ENCODE measurements around the gene KRT2. TPM values are rescaled to one million over a fixed set of nuclear protein-coding genes. Genes with fewer than 3 reads are reported as not detected.

Gene KRT2
- total and polyA plus RNA-seq, 12 donors: 0.16 TPM; not detected in 11

DNA sequence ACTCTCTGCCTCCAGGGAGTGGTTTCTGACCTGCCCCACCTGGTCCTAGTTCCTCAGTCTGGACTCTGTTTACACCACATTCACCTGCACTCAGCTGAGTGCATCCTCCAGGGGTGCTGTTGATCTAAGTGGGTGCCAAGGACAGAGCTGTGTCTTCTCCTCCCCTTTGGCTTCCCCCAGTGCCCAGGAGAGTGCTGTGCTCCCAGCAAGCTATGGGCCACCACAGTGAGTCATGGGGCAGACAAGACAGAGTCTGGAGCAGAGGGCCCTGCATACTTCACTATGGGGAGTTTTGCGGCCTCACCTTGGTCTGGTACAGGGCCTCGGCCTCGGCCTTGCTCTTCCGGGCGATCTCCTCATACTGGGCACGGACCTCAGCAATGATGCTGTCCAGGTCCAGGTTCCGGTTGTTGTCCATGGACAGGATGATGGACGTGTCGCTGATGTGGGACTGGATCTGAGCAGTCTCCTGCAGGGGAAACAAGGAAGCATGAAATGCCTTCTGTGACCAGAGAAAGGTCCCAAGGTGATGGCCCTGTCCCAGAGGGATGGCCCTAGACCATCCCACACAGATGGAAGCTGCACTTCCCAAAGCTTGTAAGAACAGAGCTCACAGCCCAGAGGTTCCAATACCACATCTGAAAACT is 38.5 kb downstream of the KRT2 start:
- intact Hi-C loops (cut with DNase I): no loop called here
- WGBS, 4 donors: 91 to 100% (median 93%) methylated on average over 3 to 9 of the region's 9 CpGs
- H3K27me3 ChIP-seq: peaks cover 3% of the 10 kb centered on the region
- DNase-seq: no peak
- TF ChIP-seq POLR2A (IDR thresholded peaks at IDR 0.05): no peak
- H3K4me3 ChIP-seq: no peak overlapping the region
- no peaks in the 10 kb centered on the region for H3K9me3 ChIP-seq (replicated peaks in 1 of 3)
- H3K4me1 ChIP-seq (replicated peaks in 1 of 2): no peaks in the 10 kb centered on the region
- no peaks in the 10 kb centered on the region for H3K36me3 ChIP-seq (replicated peaks in 1 of 2)
- no peak overlapping the region for H3K27ac ChIP-seq

DNA sequence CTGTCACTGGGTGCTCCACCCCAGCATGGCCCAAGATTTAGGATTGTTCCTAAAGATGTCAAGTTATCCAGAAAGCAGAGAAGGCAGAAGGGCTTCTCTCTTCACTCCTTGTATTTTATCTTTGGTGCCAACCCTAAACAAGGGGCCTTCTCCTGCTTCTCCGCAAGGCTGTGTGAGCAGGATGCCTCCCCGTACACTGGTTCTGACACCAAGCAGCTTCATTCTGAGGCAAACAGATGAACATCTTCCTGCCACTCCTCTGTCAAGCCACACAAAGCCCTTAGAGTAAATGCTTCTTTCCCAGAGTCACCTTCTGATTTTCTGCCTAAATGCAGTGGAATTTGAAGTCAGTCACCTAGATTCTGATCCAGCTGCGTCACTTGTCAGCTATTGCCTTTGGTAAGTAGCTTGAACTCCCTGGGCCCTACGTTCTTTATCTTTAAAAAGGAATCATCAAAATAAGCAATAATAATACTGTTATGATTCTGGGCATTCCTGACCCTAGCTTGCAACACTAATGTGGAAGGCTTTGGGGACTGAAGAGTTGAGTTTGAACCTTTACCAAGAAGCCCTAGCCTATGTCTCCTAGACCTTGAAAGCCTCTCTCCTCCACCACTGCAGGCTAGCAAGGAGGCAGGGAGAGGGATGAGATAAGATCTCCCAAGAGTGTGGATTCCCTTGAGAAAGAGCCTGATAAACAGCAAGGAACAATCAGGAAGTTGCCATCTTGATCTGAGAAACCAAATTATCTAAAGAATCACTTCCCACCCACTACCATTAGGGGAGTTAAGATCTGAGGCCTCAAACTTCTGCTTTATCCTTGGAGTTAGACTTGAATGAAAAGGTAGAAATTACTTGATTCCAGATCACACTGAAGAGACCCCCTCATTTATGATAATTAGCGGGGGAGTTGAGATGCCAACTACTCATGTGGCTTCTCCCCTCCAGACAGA is 39.3 kb downstream of the KRT2 start:
- WGBS, 4 donors: 70 to 90% (median 82%) methylated on average over 5 of the region's 5 CpGs
- peak in 1 of 7 donors; percentile 11 for DNase-seq
- TF ChIP-seq, protein P1, sequence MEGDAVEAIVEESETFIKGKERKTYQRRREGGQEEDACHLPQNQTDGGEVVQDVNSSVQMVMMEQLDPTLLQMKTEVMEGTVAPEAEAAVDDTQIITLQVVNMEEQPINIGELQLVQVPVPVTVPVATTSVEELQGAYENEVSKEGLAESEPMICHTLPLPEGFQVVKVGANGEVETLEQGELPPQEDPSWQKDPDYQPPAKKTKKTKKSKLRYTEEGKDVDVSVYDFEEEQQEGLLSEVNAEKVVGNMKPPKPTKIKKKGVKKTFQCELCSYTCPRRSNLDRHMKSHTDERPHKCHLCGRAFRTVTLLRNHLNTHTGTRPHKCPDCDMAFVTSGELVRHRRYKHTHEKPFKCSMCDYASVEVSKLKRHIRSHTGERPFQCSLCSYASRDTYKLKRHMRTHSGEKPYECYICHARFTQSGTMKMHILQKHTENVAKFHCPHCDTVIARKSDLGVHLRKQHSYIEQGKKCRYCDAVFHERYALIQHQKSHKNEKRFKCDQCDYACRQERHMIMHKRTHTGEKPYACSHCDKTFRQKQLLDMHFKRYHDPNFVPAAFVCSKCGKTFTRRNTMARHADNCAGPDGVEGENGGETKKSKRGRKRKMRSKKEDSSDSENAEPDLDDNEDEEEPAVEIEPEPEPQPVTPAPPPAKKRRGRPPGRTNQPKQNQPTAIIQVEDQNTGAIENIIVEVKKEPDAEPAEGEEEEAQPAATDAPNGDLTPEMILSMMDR (IDR thresholded peaks at IDR 0.05): no peak
- no peak for TF ChIP-seq POLR2A (IDR thresholded peaks at IDR 0.05)
- intact Hi-C loops (cut with DNase I): no loop called here
- Histone ChIP-seq H3K4me1 (replicated peaks in 1 of 2) (no peaks in the 10 kb centered on the region), H3K4me3 (no peak overlapping the region), H3K36me3 (replicated peaks in 1 of 2) (no peaks in the 10 kb centered on the region), H3K9me3 (replicated peaks in 1 of 3) (no peaks in the 10 kb centered on the region), H3K27me3 (peaks cover 4% of the 10 kb centered on the region), H3K27ac (no peak overlapping the region)

DNA sequence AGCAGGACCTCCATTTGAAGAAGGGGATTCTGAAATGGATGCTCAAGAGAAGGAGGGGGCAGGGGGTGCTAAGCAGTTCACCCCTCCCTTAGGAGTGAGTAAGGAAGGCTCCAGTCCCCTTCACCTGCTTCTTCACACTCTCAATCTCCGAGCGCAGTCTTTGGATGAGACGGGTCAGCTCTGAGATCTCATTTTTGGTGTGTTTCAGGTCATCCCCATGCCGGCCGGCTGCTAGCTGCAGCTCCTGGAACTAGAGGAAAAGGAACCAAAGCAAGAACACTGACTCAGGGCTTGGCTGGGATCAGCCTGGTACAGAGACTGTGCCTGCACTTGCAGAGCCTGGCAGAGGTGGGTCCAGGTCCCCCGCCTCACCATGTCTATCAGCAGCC is 40.9 kb downstream of the KRT2 start:
- H3K4me1 ChIP-seq (replicated peaks in 1 of 2): no peaks in the 10 kb centered on the region
- no peak overlapping the region for H3K27ac ChIP-seq
- intact Hi-C loops (cut with DNase I): no loop called here
- no peaks in the 10 kb centered on the region for H3K36me3 ChIP-seq (replicated peaks in 1 of 2)
- no peak overlapping the region for H3K4me3 ChIP-seq
- H3K9me3 ChIP-seq (replicated peaks in 1 of 3): no peaks in the 10 kb centered on the region
- no peak for TF ChIP-seq POLR2A (IDR thresholded peaks at IDR 0.05)
- TF ChIP-seq, protein P1 (IDR thresholded peaks at IDR 0.05): no peak
- DNase-seq: peak in 1 of 7 donors; percentile 1
- 79 to 85% (median 84%) methylated on average over 6 of the region's 6 CpGs for WGBS, 4 donors
- peaks cover 4% of the 10 kb centered on the region for H3K27me3 ChIP-seq

DNA sequence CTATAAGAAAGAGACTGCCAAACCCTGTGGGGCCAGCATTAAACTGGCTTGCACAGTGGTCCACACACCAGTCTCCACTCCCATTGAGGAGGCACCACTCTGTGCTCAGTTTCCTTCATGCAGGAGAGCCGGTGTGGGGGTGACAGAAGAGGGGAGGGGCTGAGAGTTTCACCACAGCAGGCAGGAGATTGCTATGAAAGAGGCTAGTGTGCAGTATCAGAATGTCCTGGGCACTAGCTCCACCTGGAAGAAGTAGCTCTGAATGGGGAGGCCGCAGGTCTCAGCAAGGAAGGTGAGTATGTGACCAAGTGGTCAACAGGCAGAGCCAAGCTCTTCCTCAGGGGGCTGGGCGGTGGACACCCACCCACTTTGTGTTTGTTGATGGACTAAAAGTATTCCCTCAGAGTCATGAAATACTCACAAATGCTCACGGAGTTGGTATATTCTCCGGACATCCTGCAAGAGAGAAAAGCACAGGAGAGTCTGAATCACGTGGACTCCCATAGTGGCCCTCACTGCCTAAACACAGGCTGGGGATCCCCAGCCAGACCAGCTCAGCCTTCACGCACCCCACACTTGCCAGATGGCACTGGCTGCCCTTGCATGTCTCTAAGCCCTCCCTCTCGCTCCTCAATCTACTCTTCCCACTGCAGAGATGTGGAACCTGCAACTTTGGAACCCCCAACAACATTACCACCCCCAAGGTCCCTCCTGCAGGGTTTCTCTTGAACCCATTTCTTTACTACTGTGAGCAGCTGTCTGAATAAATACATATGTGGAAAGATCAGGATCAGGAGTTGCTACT is 43.0 kb downstream of the KRT2 start:
- Histone ChIP-seq H3K36me3 (replicated peaks in 1 of 2) (no peaks in the 10 kb centered on the region), H3K9me3 (replicated peaks in 1 of 3) (no peaks in the 10 kb centered on the region), H3K27ac (no peak overlapping the region), H3K4me1 (replicated peaks in 1 of 2) (no peaks in the 10 kb centered on the region), H3K4me3 (no peak overlapping the region), H3K27me3 (peaks cover 4% of the 10 kb centered on the region)
- peak in 2 of 7 donors; percentile 8 to 17 for DNase-seq
- TF ChIP-seq, protein P1 (IDR thresholded peaks at IDR 0.05): no peak
- no peak for TF ChIP-seq POLR2A (IDR thresholded peaks at IDR 0.05)
- intact Hi-C loops (cut with DNase I): no loop called here
- WGBS, 4 donors: 65 to 76% (median 72%) methylated on average over 5 to 8 of the region's 8 CpGs

All from adrenal gland (tissue), 12 donors.